ENCODE data around the gene TMEM107.

Gene TMEM107

DNA sequence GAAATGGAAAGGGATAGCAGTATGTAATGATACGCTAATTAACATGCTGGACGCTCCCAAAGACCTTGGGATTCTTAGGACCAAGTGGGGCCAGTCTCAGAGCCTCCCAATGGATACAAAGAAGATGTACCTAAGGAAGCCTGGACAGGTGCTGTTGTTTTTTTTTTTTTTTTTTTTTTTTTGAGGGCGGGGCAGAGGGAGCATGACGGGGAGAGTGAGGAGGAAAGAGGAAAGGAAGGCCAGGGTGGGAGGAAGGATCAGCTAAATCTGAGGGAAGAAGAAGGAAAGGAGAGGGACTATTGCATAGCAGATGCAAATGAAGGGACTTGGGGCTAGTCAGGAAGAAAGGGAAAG lies 16.0 kb downstream of the TMEM107 start:
- TF ChIP-seq POLR2AphosphoS5 (IDR thresholded peaks at IDR 0.05; ENCODE audit: low read depth, low read length), result no peak

- TF ChIP-seq SIN3A (IDR thresholded peaks at IDR 0.05; ENCODE audit: borderline replicate concordance, insufficient read depth, low read length) (no peak), POLR2AphosphoS5 (IDR thresholded peaks at IDR 0.05; ENCODE audit: low read depth, low read length) (no peak), FOXP2 (optimal IDR thresholded peaks at IDR 0.05; ENCODE audit: borderline replicate concordance, extremely low read depth, extremely low read length, insufficient read depth) (no peak), TAF1 (IDR thresholded peaks at IDR 0.05; ENCODE audit: borderline replicate concordance, insufficient read depth, low read length) (no peak)
These were observed 16.5 kb downstream of the TMEM107 start for GRCh38 chr17:8159459-8160223.

DNA sequence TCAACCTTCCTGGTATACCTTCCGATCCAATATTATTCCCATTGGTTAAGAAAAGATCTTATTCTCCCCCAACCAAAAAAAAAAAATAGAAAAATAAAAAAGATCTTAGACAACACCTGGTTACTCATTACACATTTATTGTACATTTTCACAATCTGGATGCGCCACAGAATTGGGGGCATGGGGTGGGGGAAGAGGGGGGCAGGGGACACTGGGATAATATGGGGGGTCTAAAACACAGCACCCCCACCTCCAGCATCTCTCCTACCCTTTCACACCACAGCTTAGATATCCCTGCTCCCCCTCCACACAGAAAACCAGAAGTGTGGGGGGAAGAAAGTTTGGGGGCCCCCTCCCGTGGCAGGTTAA lies 17.2 kb downstream of the TMEM107 start:
- TF ChIP-seq FOXP2 (optimal IDR thresholded peaks at IDR 0.05; ENCODE audit: borderline replicate concordance, extremely low read depth, extremely low read length, insufficient read depth) (no peak), REST (IDR thresholded peaks at IDR 0.05; ENCODE audit: insufficient read depth in 1 of 2, low read depth in 2 of 2, low read length in 2 of 2) (no peak), TAF1 (IDR thresholded peaks at IDR 0.05; ENCODE audit: borderline replicate concordance, insufficient read depth, low read length) (no peak), POLR2AphosphoS5 (IDR thresholded peaks at IDR 0.05; ENCODE audit: low read depth, low read length) (no peak), SIN3A (IDR thresholded peaks at IDR 0.05; ENCODE audit: borderline replicate concordance, insufficient read depth, low read length) (no peak)

DNA sequence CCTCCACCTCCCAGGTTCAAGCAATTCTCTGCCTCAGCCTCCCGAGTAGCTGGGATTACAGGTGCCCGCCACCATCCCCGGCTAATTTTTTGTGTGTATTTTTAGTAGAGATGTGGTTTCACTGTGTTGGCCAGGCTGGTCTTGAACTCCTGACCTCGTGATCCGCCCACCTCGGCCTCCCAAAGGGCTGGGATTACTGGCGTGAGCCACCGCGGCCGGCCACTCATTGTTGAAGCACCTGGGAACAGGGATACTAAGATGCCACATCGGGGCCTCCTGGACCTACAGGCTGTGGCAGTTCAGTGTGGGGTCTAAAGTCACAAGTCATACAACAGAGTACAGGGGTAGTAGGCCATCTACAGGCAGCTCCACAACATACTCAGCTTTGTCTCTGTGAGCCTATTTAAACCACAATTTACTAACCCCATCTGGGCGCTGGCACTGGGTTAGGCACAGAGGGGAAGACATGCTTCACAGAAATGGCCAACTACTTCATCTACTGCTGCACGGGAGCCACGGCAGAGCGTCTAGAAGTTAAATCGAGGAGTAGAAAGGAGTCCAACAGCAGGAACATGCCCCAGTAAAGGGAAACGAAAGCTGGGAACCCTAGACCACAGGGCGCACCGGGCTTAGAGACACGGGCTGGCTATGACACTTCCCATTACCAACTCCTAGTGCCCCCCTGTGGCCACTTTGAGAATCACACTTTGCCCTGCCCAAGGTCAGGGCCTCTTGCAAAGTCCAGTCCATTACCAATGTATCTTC lies 17.7 kb downstream of the TMEM107 start:
- TF ChIP-seq REST (IDR thresholded peaks at IDR 0.05; ENCODE audit: insufficient read depth in 1 of 2, low read depth in 2 of 2, low read length in 2 of 2) (no peak), SIN3A (IDR thresholded peaks at IDR 0.05; ENCODE audit: borderline replicate concordance, insufficient read depth, low read length) (peak; percentile 70; the same call in 1 of the 2 replicates), POLR2AphosphoS5 (IDR thresholded peaks at IDR 0.05; ENCODE audit: low read depth, low read length) (no peak), TAF1 (IDR thresholded peaks at IDR 0.05; ENCODE audit: borderline replicate concordance, insufficient read depth, low read length) (no peak), FOXP2 (optimal IDR thresholded peaks at IDR 0.05; ENCODE audit: borderline replicate concordance, extremely low read depth, extremely low read length, insufficient read depth) (no peak)

GRCh38 chr17:8156246-8156992 lies 19.8 kb downstream of the TMEM107 start:
- TF ChIP-seq POLR2AphosphoS5 (IDR thresholded peaks at IDR 0.05; ENCODE audit: low read depth, low read length) (no peak; the same call in 1 of the 2 replicates), SIN3A (IDR thresholded peaks at IDR 0.05; ENCODE audit: borderline replicate concordance, insufficient read depth, low read length) (peak; percentile 90)

DNA sequence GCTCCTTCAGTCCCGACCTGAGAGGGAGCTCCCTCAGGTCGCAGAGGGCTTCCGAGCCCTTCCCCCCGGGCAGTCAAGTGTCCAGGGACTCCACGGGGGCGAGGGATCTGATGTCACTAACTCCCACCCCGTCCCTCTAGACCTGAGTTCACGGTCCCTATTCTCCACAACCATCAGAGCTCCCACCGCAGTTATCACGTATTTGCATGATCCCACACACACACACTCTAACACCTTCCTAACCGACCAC lies 20.3 kb downstream of the TMEM107 start:
- TF ChIP-seq TAF1 (IDR thresholded peaks at IDR 0.05; ENCODE audit: borderline replicate concordance, insufficient read depth, low read length) (no peak), SIN3A (IDR thresholded peaks at IDR 0.05; ENCODE audit: borderline replicate concordance, insufficient read depth, low read length) (no peak), FOXP2 (optimal IDR thresholded peaks at IDR 0.05; ENCODE audit: borderline replicate concordance, extremely low read depth, extremely low read length, insufficient read depth) (no peak), POLR2AphosphoS5 (IDR thresholded peaks at IDR 0.05; ENCODE audit: low read depth, low read length) (no peak), REST (IDR thresholded peaks at IDR 0.05; ENCODE audit: insufficient read depth in 1 of 2, low read depth in 2 of 2, low read length in 2 of 2) (no peak)
